D721Med (cell line): ENCODE data around the gene ABCA3.

Source experiments
- DNase-seq: peaks from one replicate; pipeline ENCODE4 v3.0.0; 2011; ENCODE audit warnings: low spot score; ENCODE audit not compliant: insufficient read length
- FAIRE-seq: peaks from 2 replicates; lab custom pipeline; 2011; peaks lifted over from hg19 to GRCh38; lab: Jason Lieb, UNC
- TF ChIP-seq, protein P1 (sequence below): IDR thresholded peaks from 2 replicates; pipeline ENCODE4 v1.5.1; 2012; ENCODE audit warnings: mild to moderate bottlenecking, control low read depth; ENCODE audit not compliant: insufficient read depth; ENCODE audit errors: missing control alignments

Gene ABCA3

DNA sequence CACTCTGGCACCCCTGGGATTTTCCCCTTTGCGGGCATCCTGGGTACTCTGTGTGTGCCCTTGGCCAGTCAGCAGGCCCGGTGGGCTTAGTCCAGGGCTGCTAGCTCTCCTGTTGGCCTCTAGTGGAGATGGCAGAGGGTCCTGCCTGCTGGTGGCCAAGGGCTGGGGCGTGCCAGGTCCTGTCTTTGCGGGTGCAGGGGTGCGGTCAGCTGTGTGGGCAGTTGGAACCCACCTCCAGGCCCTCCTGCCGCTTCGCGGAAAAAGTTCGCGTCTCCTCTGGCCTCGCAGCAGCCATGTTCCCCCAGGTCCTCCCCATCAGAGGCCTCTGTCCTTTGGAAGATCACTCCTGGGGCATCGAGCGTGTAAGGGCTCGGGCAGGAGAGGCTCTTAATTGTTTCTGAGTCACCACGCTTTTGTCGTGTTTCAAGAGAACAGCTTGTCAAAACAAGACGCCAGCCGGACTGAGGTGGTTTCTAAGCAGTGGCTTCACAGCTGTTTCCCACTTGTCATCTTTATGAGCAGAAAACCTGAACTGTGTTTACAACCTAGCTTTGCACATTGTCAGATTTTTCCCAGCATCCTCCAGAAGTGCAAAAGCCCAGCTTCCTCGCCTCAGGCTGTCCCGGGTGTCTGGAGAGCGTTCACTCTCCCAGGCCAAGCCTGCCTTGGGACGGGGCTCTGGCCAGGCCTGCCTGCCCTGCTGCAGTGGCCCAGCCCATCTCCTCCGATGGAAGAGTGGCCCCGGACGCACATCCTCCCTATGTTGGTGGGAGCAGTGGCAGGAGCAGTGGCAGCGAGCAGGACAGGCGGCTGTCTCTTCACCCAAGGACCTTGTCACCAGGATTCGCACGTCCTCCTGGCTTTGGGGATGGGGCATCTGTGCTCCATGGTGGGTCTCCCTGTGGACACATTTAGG is 109.3 kb downstream of the ABCA3 start:
- FAIRE-seq (no peak), DNase-seq (no peak)
- TF ChIP-seq, protein P1, sequence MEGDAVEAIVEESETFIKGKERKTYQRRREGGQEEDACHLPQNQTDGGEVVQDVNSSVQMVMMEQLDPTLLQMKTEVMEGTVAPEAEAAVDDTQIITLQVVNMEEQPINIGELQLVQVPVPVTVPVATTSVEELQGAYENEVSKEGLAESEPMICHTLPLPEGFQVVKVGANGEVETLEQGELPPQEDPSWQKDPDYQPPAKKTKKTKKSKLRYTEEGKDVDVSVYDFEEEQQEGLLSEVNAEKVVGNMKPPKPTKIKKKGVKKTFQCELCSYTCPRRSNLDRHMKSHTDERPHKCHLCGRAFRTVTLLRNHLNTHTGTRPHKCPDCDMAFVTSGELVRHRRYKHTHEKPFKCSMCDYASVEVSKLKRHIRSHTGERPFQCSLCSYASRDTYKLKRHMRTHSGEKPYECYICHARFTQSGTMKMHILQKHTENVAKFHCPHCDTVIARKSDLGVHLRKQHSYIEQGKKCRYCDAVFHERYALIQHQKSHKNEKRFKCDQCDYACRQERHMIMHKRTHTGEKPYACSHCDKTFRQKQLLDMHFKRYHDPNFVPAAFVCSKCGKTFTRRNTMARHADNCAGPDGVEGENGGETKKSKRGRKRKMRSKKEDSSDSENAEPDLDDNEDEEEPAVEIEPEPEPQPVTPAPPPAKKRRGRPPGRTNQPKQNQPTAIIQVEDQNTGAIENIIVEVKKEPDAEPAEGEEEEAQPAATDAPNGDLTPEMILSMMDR, result no peak

DNA sequence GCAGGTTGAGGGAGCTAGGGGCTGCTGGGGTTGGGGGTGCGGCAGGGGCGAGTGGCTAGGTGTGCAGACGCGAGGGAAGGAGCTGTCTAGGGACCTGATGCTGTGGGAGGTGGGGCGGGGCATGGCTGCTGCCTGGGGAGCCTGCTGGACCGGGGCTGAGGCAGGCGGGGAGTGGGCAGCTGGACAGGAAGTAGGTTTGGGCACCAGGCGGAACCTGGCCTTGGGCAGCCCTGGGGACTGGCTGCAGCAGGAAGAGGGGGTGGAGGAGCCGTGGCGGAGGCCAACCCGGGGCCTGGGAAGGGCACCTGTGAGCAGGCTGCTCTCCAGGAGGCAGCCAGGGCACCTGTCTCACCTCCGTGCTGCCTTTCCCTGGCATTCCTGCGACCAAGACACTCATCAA is 110.2 kb downstream of the ABCA3 start:
- TF ChIP-seq, protein P1, result no peak
- DNase-seq (no peak), FAIRE-seq (no peak)

DNA sequence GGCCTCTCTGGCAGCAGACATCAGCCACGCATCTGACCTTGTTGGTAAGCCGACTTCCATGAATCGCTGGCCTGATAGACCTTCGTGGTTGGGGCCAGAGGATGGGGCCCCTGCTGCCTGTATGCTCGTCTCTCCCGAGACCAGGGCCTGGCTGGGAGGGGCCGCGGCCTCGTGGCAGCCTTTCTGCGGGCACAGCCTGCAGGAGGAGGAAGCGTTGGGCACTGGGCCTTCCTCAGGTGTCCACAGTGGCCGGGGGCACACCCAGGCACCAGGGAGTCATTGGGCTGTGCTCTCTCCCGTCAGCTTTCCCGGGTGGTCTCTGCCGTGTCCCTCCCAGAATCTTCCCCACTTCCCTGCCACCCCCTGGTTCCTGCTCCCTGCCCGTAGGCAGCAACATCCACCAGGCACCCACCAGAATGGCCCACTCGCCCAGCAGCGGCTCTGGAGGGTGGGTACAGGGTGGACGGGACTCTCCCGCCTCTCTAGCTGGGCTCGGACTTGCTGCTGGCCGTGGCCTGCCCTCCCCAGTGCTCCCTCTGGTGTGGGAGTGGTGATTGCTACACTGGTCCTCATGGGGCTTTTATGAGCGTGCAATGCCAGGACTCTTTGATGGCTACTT is 110.8 kb downstream of the ABCA3 start:
- TF ChIP-seq, protein P1, result no peak
- no peak for FAIRE-seq

DNA sequence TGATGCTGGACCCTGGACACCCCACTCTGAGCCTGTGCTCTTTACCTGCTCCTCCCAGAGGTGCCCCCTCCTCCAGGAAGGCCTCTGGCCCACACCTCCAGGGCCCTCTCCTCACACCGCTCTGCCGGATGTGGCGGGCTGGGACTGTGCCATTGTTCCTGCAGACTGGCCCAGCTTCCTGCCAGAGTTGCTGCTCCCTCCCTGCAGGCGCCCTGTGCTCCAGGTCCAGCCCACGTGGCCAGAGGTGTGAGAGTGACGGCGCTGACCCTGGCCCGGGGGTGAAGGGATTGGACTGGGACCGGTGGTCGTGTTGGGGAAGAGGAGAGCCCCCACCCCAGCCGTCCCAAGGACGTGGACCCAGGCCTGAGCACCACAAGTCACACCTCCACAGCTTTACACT is 111.4 kb downstream of the ABCA3 start:
- no peak for DNase-seq
- TF ChIP-seq, protein P1, result no peak
- no peak for FAIRE-seq

More for the DNA sequence above, 110.8 kb downstream of the ABCA3 start:
- DNase-seq, result no peak

DNA sequence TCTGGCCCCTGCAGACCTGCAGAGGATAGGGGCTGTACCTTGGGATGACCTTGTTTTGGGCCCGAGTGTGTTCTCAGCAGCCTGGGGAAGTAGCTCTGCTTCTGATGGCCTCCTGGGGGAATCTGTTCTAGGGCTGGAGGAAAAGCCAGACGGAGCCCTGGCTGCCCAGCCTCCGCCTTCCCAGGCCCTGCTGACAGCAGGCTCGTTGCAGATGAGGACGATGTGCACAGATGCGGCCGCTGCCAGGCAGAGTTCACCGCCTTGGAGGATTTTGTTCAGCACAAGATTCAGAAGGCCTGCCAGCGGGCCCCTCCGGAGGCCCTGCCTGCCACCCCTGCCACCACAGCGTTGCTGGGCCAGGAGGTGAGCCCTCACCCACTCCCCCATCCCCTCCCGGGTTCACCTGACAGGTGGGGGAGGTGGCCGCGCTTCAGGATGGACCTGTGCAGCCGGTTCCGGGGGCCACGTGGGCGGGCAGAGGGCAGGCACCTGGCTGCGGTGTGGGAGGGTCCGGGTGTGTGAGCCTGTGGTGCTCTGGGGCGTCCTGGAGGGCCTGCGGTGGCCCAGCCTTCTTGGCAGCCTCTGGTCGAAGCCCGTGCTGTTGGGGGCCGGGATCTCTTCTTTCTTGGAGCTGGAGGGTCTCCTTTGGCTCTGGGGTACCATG is 112.2 kb downstream of the ABCA3 start:
- TF ChIP-seq, protein P1, result no peak
- no peak for FAIRE-seq
- DNase-seq, result no peak

DNA sequence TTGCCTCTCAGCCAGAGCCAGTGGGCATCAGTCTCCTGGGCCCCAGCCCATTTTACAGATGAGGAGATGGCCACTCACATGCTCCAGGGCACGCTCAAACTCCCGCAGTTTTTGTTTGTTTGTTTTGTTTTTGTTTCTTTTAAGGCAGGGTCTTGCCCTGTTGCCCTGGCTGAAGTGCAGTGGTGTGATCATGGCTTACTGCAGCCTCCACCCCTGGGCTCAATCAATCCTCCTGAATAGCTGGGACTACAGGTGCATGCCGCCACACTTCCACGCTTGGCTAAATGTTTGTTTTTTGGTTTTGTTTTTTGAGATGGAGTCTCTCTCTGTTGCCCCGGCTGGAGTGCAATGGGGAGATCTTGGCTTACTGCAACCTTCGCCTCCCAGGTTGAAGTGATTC is 113.6 kb downstream of the ABCA3 start:
- TF ChIP-seq, protein P1, result no peak
- FAIRE-seq (no peak), DNase-seq (no peak)
